Measurements from ENCODE around the gene TMEM37.

DNA sequence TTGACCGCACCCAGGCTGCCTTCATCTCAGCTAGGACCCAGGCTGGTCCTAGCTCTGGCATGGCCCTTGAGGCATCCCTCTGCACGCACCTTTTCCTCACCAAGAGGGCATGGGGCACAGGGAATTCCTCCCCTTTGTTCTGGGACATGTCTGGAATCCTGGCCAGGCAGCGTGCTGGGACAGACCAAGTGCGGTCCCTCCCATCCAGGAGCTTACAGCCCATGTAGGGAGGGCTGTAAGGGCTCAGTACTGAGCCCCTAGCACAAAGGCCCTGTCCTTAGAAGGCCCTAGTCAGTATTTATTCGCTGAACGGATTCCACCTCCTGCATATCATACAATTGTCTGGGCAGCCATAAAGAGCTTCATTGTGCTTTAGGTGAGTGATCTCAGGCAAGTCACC lies 3.0 kb downstream of the TMEM37 start:
- TF ChIP-seq REST (IDR thresholded peaks at IDR 0.05; ENCODE audit: borderline replicate concordance in 1 of 2, low read depth in 1 of 2, low read length in 2 of 2) (no peak), ZNF331 (CRISPR knock-in tag; IDR thresholded peaks at IDR 0.05) (no peak), POLR2A (IDR thresholded peaks at IDR 0.05; ENCODE audit: insufficient read depth in 1 of 2, low read depth in 2 of 2, low read length in 2 of 2) (no peak), FOXA1 (IDR thresholded peaks at IDR 0.05) (no peak), FOXA1 (CRISPR knock-in tag; IDR thresholded peaks at IDR 0.05) (no peak), ZNF329 (CRISPR knock-in tag; IDR thresholded peaks at IDR 0.05; ENCODE audit: low read depth) (no peak), HNF4A (CRISPR knock-in tag; IDR thresholded peaks at IDR 0.05) (peak; percentile 20; the same call in 1 of the 2 replicates), CTCF (CRISPR knock-in tag; IDR thresholded peaks at IDR 0.05) (no peak), REPIN1 (CRISPR knock-in tag; IDR thresholded peaks at IDR 0.05; ENCODE audit: borderline replicate concordance, low read depth) (no peak), JUN (CRISPR knock-in tag; IDR thresholded peaks at IDR 0.05) (no peak), MAZ (IDR thresholded peaks at IDR 0.05; ENCODE audit: borderline replicate concordance, low read depth, low read length) (no peak), MAZ (CRISPR knock-in tag; IDR thresholded peaks at IDR 0.05; ENCODE audit: low read depth) (no peak)
- TF ChIP-seq, protein P1, sequence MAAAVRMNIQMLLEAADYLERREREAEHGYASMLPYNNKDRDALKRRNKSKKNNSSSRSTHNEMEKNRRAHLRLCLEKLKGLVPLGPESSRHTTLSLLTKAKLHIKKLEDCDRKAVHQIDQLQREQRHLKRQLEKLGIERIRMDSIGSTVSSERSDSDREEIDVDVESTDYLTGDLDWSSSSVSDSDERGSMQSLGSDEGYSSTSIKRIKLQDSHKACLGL (CRISPR knock-in tag; IDR thresholded peaks at IDR 0.05), result no peak
- TF ChIP-seq, protein P2, sequence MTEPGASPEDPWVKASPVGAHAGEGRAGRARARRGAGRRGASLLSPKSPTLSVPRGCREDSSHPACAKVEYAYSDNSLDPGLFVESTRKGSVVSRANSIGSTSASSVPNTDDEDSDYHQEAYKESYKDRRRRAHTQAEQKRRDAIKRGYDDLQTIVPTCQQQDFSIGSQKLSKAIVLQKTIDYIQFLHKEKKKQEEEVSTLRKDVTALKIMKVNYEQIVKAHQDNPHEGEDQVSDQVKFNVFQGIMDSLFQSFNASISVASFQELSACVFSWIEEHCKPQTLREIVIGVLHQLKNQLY (CRISPR knock-in tag; IDR thresholded peaks at IDR 0.05), result no peak

All from HepG2 (cell line).